Karpas-422 (cell line): ENCODE data around the gene CYB561. TPM values are rescaled to one million over a fixed set of nuclear protein-coding genes. Genes with fewer than 3 reads are reported as not detected.

ENCODE experiments used
- DNase-seq: peaks from one replicate; pipeline ENCODE4 v3.0.0-alpha.2; 2015
- H2AFZ ChIP-seq: fragments of 200-600 bp; sonication (generic); 2 replicates; pipeline ENCODE4 v1.6.1; 2014; ENCODE audit warnings: antibody characterized with exemption, low read length, mixed read lengths
- H3K27ac ChIP-seq: fragments of 200-600 bp; sonication (generic); 2 replicates; pipeline ENCODE4 v1.5.1; 2014; ENCODE audit warnings: mild to moderate bottlenecking, low read length, moderate library complexity
- H3K27me3 ChIP-seq: fragments of 200-600 bp; sonication (generic); 2 replicates; pipeline ENCODE4 v1.6.1; 2014; ENCODE audit warnings: low read length, mixed read lengths
- H3K36me3 ChIP-seq: fragments of 200-600 bp; sonication (generic); 2 replicates; pipeline ENCODE4 v1.6.1; 2014; ENCODE audit warnings: low read length, mixed read lengths; ENCODE audit not compliant: insufficient read depth
- H3K4me1 ChIP-seq: fragments of 200-600 bp; sonication (generic); 2 replicates; pipeline ENCODE4 v1.6.1; 2014; ENCODE audit warnings: mild to moderate bottlenecking, low read length, mixed read lengths
- H3K4me2 ChIP-seq: fragments of 200-600 bp; sonication (generic); 2 replicates; pipeline ENCODE4 v1.6.1; 2014; ENCODE audit warnings: low read length, low read depth, mild to moderate bottlenecking; ENCODE audit not compliant: poor library complexity, severe bottlenecking
- H3K4me3 ChIP-seq: fragments of 200-600 bp; sonication (generic); 2 replicates; pipeline ENCODE4 v1.5.1; 2014; ENCODE audit warnings: mild to moderate bottlenecking, antibody characterized with exemption, low read length, mixed read lengths
- H3K79me2 ChIP-seq: fragments of 200-600 bp; sonication (generic); 2 replicates; pipeline ENCODE4 v1.6.1; 2014; ENCODE audit warnings: mild to moderate bottlenecking, low read length, mixed read lengths
- H3K9ac ChIP-seq: fragments of 200-600 bp; sonication (generic); 2 replicates; pipeline ENCODE4 v1.6.0; 2014; ENCODE audit warnings: low read length
- H3K9me2 ChIP-seq: fragments of 200-600 bp; sonication (generic), shearing (Covaris generic); replicated peaks from 2 replicates; pipeline ENCODE4 v1.6.0; 2014; ENCODE audit warnings: mild to moderate bottlenecking, low read length, moderate library complexity; ENCODE audit not compliant: insufficient read depth
- H3K9me3 ChIP-seq: fragments of 300-700, 200-600 bp; sonication (generic); 2 replicates; pipeline ENCODE4 v1.6.1; 2014; ENCODE audit warnings: low read length, mixed read lengths
- H4K20me1 ChIP-seq: fragments of 200-600 bp; sonication (generic); 2 replicates; pipeline ENCODE4 v1.6.1; 2014; ENCODE audit warnings: mild to moderate bottlenecking, antibody characterized with exemption, low read length, low read depth; ENCODE audit not compliant: insufficient read depth
- total RNA-seq: library from RNA; depleted of rRNA; stranded (reverse); fragments of >200 nt; shearing (Covaris generic); gene quantifications from 2 replicates; pipeline ENCODE4 v1.2.3, GENCODE V29; 2014; ENCODE audit warnings: low replicate concordance

CYB561 gene
- total RNA-seq, 1 experiment from 2014 or later: 4.0 TPM

DNA sequence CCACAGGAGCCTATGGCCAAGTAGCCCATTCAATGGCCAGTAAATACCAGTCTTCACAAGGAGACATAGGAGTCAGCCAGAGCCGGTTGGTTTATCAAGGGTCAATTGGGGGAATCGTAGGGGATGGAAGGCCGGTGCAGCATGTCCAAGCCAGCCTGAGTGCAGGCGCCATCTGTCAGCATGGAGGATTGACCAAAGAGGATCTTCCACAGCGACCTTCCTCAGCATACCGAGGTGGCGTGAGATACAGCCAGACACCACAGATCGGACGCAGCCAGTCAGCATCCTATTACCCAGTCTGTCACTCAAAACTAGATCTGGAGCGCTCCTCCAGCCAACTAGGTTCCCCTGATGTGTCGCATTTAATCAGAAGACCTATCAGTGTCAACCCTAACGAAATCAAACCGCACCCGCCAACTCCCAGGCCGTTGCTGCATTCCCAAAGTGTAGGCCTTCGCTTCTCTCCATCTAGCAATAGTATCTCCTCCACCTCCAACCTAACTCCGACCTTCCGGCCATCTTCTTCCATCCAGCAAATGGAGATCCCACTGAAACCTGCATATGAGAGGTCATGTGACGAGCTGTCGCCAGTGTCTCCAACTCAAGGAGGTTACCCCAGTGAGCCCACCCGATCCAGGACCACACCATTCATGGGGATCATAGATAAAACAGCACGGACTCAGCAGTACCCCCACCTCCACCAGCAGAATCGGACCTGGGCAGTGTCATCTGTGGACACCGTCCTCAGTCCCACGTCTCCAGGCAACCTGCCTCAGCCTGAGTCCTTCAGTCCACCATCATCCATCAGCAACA, 25.0 kb downstream of the CYB561 start:
- no peaks in the 10 kb centered on the region for H4K20me1 ChIP-seq
- peaks cover 4% of the 10 kb centered on the region; the same call in 1 of the 2 replicates for H3K4me1 ChIP-seq
- no peak overlapping the region for H2AFZ ChIP-seq
- no peak overlapping the region for H3K4me2 ChIP-seq
- no peaks in the 10 kb centered on the region for H3K9me3 ChIP-seq
- no peak for DNase-seq
- H3K27ac ChIP-seq: no peak overlapping the region
- no peaks in the 10 kb centered on the region for H3K36me3 ChIP-seq
- no peaks in the 10 kb centered on the region for H3K79me2 ChIP-seq
- H3K9ac ChIP-seq: no peak overlapping the region
- H3K27me3 ChIP-seq: no peaks in the 10 kb centered on the region
- no peak overlapping the region for H3K4me3 ChIP-seq
- no peaks in the 10 kb centered on the region for H3K9me2 ChIP-seq

DNA sequence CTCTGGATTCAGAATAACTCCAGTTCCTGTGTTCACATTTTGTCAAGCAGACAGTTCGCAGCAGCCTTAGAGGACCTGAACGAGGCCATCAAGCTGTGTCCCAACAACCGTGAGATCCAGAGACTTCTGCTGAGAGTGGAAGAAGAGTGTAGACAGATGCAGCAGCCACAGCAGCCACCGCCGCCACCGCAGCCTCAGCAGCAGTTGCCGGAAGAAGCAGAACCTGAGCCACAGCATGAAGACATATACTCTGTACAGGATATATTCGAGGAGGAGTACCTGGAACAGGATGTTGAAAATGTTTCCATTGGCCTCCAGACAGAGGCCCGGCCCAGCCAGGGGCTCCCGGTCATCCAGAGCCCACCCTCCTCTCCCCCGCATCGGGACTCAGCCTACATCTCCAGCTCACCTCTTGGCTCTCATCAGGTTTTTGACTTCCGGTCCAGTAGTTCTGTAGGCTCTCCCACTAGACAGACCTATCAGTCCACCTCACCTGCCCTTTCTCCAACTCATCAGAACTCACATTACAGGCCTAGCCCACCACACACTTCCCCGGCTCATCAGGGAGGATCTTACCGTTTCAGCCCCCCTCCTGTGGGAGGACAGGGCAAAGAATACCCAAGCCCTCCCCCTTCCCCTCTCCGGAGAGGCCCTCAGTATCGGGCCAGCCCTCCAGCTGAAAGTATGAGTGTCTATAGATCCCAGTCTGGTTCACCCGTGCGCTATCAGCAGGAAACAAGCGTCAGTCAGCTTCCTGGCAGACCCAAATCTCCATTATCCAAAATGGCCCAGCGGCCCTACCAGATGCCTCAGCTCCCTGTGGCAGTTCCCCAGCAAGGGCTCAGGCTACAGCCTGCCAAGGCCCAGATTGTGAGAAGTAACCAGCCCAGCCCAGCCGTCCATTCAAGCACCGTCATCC, 25.9 kb downstream of the CYB561 start:
- H3K9me3 ChIP-seq: no peaks in the 10 kb centered on the region
- H4K20me1 ChIP-seq: no peaks in the 10 kb centered on the region
- no peak overlapping the region for H3K9ac ChIP-seq
- no peak overlapping the region for H3K27ac ChIP-seq
- H2AFZ ChIP-seq: no peak overlapping the region
- H3K27me3 ChIP-seq: no peaks in the 10 kb centered on the region
- no peaks in the 10 kb centered on the region for H3K4me1 ChIP-seq
- no peaks in the 10 kb centered on the region for H3K36me3 ChIP-seq
- H3K9me2 ChIP-seq: no peaks in the 10 kb centered on the region
- H3K79me2 ChIP-seq: no peaks in the 10 kb centered on the region
- H3K4me2 ChIP-seq: no peak overlapping the region
- no peak overlapping the region for H3K4me3 ChIP-seq
- DNase-seq: no peak

DNA sequence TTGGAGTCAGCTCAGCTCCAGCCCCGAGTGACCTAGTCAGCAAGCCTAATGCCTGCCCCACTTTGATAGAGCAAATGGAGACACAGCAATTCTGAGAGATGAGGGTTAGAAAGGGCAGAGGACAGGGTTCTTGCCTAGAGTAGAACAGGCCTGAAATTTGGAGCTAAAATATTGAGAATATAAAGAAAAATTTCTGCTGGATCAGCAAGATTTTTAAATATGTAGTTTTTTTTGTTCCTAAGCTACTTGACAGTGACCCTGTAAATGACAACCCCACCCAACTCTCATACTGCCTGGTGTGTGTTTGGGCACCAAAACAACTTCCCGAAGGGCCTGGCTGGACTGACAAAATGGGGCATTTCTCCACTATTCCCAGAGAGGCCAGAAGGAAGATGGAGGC, 26.7 kb downstream of the CYB561 start:
- Histone ChIP-seq H3K9me3 (no peaks in the 10 kb centered on the region), H4K20me1 (no peaks in the 10 kb centered on the region), H3K4me1 (no peaks in the 10 kb centered on the region), H3K9me2 (no peaks in the 10 kb centered on the region), H3K27me3 (no peaks in the 10 kb centered on the region), H3K9ac (no peak overlapping the region), H2AFZ (no peak overlapping the region), H3K27ac (no peak overlapping the region), H3K36me3 (no peaks in the 10 kb centered on the region), H3K4me3 (no peak overlapping the region), H3K79me2 (no peaks in the 10 kb centered on the region), H3K4me2 (no peak overlapping the region)
- DNase-seq: no peak

DNA sequence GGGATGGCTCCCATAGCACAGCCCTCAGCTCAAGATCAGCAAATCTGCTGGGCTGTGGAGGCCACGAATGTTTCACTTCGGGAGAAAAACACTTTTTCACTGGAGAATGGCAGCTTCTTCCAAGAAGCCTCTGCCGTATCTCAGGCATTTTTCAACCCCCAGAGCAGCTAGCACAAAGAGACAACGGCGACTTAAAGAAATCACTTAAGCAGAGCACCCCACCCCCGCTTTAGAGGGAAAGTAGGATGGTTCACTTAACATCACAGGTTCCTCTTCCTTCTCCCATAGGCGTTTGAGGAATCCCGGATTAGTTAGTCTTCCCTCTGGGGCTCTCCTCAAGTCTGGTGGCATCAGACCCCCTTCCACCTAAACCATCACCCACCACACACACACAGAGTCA, 27.6 kb downstream of the CYB561 start:
- Histone ChIP-seq H3K4me1 (no peaks in the 10 kb centered on the region), H3K36me3 (no peaks in the 10 kb centered on the region), H2AFZ (no peak overlapping the region), H3K9ac (no peak overlapping the region), H3K79me2 (no peaks in the 10 kb centered on the region), H3K4me2 (no peak overlapping the region), H4K20me1 (no peaks in the 10 kb centered on the region), H3K9me3 (no peaks in the 10 kb centered on the region), H3K9me2 (no peaks in the 10 kb centered on the region), H3K4me3 (no peak overlapping the region), H3K27me3 (no peaks in the 10 kb centered on the region), H3K27ac (no peak overlapping the region)
- DNase-seq: no peak

DNA sequence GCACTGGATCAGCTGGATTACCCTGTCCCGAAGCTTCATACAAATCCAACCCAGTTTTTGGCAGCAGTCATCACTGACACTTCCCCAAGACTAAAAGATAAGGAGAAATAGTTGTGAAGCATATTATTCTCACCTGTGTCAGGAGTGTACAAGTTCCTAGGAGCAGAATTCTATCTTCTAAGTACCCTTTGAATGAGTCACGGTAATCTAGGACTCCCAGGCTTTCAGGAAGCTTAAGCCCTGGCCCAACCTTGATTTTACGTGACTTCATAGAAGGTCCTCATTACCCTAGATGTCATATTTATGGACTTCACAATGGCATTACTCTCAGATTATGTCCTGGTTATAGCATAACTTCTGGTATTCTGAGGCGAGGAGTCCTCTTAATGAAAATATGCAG, 31.9 kb downstream of the CYB561 start:
- H3K4me1 ChIP-seq: no peaks in the 10 kb centered on the region
- H2AFZ ChIP-seq: no peak overlapping the region
- no peaks in the 10 kb centered on the region for H3K36me3 ChIP-seq
- no peak for DNase-seq
- H3K4me2 ChIP-seq: no peak overlapping the region
- no peak overlapping the region for H3K27ac ChIP-seq
- H3K79me2 ChIP-seq: no peaks in the 10 kb centered on the region
- no peaks in the 10 kb centered on the region for H3K27me3 ChIP-seq
- no peaks in the 10 kb centered on the region for H3K9me2 ChIP-seq
- H3K9ac ChIP-seq: no peak overlapping the region
- no peak overlapping the region for H3K4me3 ChIP-seq
- no peaks in the 10 kb centered on the region for H3K9me3 ChIP-seq
- H4K20me1 ChIP-seq: no peaks in the 10 kb centered on the region

DNA sequence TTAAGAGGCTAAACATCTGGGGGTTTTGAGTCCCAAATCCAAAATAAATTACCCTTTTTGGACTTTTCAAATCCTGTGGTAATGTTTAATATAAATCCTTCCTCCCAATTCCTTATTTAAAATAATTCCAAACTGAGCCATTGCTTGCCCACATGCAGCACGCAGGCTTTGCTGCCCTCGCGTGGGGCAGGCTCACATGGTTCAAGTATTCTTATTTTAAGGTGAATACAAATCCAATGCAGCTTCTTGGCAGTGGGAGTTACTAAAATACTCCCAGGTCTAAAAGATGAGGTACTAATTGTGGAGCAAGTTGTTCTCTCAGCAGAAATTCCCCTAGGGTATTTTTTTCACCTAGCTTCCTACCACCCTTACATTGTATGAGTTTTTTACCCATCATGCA, 33.0 kb downstream of the CYB561 start:
- H3K4me1 ChIP-seq: no peaks in the 10 kb centered on the region
- H2AFZ ChIP-seq: no peak overlapping the region
- no peaks in the 10 kb centered on the region for H3K27me3 ChIP-seq
- no peak overlapping the region for H3K27ac ChIP-seq
- H3K9me2 ChIP-seq: no peaks in the 10 kb centered on the region
- no peak overlapping the region for H3K4me3 ChIP-seq
- no peaks in the 10 kb centered on the region for H3K79me2 ChIP-seq
- no peaks in the 10 kb centered on the region for H3K36me3 ChIP-seq
- no peak overlapping the region for H3K4me2 ChIP-seq
- DNase-seq: no peak
- no peaks in the 10 kb centered on the region for H3K9me3 ChIP-seq
- no peak overlapping the region for H3K9ac ChIP-seq
- H4K20me1 ChIP-seq: no peaks in the 10 kb centered on the region

DNA sequence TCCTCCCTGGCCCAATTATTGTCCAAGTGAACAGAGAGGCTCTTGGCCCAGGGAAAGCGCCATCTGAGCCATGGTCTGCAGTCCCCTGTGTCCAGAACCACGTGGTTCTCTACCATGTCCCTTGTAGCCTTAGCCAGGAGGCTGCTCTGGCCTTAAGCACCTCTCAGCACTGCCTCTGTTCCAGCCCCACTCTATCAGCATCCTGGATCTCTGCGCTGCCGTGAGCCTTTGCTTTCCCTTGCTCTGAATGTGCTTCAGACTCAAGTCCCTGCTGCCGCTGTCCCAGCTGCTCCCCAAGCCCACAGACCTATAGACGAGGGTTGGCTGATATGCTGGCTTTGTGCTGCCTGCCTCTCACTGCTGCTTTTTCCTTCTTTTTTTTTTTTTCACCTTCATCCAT, 33.9 kb downstream of the CYB561 start:
- Histone ChIP-seq H3K9me2 (no peaks in the 10 kb centered on the region), H3K4me3 (no peak overlapping the region), H3K9ac (no peak overlapping the region), H4K20me1 (no peaks in the 10 kb centered on the region), H3K4me2 (no peak overlapping the region), H3K4me1 (no peaks in the 10 kb centered on the region), H3K9me3 (no peaks in the 10 kb centered on the region), H3K27me3 (no peaks in the 10 kb centered on the region), H2AFZ (no peak overlapping the region), H3K79me2 (no peaks in the 10 kb centered on the region), H3K36me3 (no peaks in the 10 kb centered on the region), H3K27ac (no peak overlapping the region)
- DNase-seq: no peak

DNA sequence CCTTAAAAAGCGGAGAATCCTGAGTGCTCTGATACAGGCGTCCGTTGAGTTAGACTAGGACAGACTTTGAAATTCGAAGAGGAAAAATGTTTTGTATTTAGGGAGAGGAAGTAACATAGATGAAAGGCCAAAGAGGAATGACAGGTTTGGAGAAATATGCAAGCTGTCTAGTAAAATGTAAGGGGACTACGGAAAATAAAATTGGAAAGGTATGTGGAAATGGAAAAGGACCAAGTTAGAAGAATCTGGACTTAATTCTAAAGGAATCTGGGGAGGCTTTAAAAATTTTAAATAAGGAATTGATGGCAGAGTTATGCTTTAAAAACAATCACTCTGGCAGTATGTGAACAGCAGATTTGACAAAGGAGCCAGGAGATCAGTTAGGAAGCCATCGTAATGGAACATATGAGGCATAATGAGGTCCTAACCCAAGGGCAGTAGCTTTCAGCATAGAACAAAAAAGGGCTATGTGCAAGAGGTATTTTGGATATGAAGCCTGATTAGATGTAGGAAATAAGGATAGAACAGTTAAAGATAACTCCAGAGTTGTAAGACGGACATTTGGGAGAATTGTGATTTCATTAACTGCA, 38.3 kb downstream of the CYB561 start:
- H3K4me3 ChIP-seq: no peak overlapping the region
- no peaks in the 10 kb centered on the region for H3K27me3 ChIP-seq
- H3K4me2 ChIP-seq: no peak overlapping the region
- H3K9ac ChIP-seq: no peak overlapping the region
- H3K4me1 ChIP-seq: peaks cover 33% of the 10 kb centered on the region
- no peak for DNase-seq
- no peaks in the 10 kb centered on the region for H3K79me2 ChIP-seq
- no peaks in the 10 kb centered on the region for H3K9me3 ChIP-seq
- H3K36me3 ChIP-seq: no peaks in the 10 kb centered on the region
- no peak overlapping the region for H2AFZ ChIP-seq
- no peak overlapping the region for H3K27ac ChIP-seq
- no peaks in the 10 kb centered on the region for H3K9me2 ChIP-seq
- no peaks in the 10 kb centered on the region for H4K20me1 ChIP-seq
